Measurements from ENCODE around the gene COL5A1.
A peak's percentile ranks its signal among the peaks of the same experiment; 100 is the strongest.
"Not testable (repeated sequence)": the region's sequence is repeated elsewhere in the genome, so short reads cannot be mapped to it uniquely, and the experiment has no call there.

COL5A1 gene

DNA sequence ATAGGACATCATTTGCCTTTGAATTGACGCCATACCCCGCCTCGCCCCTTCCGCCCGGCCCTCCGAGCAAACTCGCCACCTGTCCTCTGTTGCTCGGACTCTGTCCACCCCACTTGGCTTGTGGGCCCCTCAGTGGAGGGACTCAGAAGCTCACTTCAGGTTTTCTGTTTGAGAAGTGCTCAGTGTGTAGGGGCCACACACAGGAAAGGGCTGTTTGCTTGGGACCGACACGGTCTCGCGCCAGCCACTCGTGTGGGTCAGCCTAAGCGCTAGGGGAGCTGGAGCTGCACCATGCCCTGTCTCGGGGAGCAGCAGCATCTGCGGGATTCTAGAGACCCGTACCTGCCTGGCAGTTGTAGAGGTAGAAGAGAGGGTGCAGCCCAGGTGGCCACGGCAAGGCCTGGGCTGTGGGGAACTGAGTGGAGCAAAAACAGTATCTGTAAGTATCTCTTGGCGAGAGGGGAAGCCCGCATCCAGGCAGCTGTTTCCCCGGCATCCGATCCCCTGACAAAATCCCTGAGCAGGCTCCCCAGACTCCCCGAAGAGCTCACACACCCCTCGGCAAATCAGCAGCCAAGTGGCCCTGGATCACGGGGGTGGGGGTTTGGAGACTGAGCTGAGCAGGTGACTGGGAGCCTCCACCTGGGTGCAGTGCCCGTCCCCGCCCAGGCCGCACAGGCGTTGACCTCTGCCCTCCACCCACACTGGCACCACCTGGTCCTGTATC is 52.2 kb downstream of the COL5A1 start:
- DNase-seq, result no peak

DNA sequence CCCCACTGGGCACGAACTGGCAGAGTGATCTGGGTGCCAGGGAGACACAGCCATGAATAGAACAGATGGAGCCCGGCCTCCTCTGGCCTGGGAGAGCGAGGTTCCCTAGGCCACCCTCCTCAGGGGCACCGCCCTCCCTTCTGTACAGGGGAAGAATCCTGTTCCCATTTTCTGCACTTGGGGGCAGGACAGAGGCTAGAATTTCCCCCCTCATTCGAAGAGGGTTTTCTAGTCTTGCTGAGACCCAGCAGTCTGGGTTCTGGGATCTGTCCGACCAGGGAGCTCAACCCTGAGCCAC is 52.7 kb downstream of the COL5A1 start:
- no peak for DNase-seq

DNA sequence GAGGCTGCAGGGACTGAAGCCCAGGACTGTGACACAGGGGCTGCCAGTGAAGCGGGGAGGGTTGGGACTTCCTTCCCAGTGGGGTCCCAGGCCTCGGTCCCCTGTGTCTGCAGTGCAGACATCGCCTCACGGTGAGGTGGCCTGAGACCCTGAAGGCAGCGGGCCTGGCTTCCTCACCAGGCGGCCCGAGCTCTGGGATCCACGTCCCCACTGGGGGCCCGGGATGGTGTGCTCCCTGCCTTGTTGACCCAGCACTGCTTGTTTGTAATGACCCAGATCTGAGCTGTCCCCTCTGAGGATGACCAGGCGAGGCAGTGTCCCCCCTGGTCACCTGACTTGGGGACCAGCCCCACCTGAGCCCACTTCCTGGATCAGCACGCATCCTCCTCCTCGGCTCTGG is 53.1 kb downstream of the COL5A1 start:
- no peak for DNase-seq

DNA sequence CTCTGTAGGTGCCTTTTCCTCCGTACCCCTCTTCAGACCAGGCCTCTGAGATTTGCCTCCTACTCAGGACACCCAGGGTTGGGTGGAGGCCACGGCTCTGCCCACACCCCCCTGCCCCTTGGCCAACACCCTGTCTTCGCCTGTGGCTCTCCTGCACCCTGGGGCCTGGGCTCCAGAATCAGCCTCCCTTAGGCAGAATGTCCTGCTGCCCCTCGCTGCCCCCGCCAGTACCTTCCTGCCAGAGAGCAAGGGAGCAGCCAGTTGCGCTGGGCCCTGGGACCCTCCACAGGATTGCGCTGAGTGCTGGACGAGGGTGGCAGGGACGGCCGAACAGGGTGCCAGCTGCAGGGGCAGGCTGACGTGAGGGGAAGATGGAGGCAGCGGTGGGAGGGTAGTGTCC is 53.5 kb downstream of the COL5A1 start:
- no peak for DNase-seq

DNA sequence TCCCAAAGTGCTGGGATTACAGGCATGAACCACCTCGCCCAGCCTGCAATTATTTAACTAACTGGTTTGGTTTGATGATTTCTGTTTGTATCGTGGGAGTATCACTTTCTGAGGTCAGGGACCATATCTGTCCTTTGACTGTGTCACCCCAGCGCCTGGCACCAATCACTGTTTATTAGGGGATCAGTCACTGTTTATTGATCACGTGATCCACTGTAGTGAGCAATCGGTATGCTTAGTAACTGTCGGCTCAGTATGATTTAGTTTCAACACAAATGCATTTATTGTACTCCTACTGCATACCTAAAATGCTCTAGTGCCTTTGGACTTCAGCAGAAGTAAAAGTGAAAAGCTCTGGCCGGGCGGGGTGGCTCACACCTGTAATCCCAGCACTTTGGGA is 54.8 kb downstream of the COL5A1 start:
- no peak for DNase-seq

DNA sequence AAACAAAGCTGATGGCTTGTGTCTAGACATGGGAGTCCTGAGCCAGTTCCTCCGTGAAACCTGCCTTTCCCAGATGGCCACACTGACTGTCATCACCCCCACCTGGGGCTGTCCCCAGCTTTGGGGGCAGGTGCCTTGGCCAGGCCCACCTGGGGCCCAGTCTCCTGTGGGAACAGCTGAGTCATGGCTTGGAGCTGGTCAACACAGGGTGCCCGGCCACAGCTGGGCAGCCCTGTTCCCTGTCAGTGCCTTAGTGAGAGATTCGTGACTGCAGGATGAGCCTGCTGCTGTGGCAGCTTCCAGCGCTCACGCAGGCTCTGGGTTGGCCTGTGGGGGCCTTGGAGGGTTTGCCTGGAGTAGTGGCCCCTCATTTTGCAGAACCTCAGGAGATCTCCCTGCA is 56.5 kb downstream of the COL5A1 start:
- DNase-seq, result no peak

DNA sequence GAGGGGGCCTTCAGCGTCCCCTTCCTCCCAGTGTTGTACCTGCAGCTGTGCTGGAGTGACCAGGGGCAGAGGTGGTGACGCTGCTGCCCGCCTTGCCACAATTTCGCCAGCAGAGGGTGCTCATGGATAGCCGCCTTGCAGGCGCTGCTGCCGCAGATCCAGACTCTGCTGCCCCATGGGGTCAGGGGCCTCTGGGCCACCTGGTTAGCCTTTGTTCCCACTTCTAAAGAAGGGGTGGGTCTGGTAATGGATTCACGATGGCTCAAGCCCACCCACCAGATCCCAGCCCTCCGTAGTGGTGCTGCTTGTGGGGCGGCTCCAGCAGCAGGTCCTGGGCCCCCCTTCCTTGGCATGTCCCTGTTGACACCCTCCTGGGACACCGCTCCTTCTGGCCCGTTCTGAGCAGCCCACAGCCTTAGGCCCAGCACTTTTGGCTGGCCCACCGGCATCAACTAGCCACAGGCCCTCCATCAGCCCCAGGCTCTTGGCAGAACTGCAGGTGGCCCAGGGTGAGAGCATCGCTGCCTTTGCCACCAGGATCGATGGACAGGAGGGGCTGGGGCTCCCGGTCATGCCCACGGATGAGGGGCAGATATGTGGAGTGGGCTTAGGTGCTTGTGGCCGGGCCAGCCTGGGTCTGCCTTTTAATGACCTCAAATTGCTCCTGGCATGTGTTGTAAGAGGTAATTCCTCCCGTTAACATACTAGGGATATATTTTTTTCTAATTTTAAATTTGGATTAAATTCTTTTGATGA is 57.2 kb downstream of the COL5A1 start:
- DNase-seq, result no peak

DNA sequence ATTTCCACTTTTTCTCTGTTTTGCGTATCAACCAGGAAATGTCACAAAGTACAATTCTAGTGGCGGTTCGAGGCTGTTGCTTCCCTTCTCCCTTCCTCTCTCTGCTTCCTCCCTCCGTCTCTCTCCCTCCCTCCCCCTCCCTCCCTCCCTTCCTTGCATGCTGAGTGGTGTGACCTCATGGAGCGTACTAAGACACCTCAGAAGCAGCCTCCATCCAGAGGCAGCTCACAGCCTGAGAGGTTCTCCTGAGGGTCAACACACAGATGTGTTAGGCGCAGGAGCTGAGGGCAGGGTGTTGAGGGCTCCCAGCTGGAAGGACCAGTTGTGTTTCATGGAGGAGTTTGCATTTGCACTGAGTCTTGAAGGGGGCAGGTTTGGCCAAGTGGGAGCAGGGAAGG is 57.7 kb downstream of the COL5A1 start:
- no peak for DNase-seq

DNA sequence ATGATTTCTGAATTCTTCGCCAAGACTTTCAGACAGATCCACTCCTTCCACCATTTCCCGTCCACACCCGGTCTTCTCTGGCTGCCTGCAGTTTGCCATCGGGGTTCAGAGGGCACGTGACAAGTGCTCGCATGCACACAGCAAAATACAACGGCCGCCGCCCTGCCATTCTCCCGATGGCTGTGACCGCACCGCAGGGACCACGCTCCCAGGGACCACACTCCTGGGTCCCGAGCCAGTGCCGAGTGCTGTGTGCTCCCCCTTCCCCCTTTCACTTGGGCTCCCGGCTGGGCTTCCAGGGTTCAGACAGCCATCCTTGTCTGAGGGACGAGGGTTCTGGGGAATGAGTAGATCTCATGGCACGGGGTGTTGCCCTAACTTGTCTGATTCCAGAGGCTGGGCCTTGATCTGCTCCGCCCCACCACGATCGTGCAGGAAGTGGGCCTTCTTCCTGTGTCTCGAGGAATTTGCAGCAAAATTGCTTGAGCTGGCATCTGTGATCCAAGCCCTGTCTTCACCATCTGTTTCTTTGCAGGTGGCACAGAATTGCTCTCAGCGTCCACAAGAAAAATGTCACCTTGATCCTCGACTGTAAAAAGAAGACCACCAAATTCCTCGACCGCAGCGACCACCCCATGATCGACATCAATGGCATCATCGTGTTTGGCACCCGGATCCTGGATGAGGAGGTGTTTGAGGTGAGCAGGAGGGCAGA is 59.2 kb downstream of the COL5A1 start:
- no peak for DNase-seq

DNA sequence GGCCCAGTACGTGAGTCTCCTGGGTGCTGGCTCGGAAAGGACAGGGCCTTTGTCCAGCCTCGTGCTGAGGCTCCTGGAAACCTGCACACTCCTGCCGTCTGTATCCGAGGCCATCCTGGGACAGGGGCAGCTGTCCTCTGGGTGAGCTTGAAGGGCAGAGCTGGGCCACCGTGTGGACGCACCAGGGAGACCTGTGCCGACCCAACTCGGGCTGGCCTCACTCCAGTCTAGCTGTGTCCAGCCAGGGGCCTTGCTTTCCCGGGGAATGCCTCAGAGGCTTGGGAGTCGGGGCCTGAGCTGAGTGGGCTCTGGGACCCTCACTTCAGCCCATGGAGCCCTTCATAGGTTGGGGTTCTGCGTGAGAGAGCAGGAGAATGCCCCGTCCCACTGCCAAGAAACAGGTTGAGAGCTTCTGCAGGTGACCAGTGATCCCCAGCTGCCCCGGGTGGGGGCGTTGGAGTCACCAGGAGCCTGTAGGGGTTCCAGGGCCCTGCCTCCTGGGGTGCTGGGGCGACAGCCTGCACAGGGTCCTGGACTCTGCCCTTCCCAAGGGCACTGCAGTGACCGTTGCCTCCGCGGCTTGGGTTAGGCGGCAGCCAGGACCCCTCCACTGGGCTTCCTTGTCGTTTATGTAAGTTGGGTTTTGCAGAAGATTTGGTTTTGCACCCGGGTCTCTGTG is 60.1 kb downstream of the COL5A1 start:
- no peak for DNase-seq

DNA sequence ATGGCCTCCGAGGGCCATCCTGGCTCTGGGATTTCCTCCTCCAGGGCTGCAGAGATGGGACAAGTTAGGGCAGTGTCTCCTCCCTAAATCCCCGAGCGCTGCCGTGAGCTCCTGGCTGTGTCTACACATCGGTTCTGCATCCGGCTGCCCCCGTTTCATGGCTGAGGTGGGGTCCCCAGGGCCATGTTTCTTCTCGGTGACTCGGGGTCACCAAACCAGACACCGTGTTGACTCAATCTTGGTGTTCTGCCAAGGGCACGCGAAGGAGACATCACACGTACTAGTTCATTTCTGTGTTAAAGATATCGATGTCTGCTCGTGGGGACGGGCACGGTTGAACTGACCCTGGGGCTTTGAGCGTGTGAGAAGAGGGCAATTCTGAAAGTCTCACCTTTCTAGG is 60.7 kb downstream of the COL5A1 start:
- no peak for DNase-seq

DNA sequence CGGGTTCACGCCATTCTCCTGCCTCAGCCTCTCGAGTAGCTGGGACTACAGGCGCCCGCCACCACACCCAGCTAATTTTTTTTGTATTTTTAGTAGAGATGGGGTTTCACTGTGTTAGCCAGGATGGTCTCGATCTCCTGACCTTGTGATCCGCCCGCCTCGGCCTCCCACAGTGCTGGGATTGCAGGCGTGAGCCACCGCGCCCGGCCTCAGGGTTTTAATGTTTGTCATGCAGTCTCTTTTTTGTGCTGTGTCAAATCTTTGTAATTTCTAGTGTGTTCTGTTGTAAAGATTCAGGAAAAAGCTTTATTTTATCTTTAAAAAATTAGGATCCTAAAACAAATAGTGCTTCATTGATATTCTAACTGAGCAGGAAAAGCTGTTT is 62.1 kb downstream of the COL5A1 start:
- not testable (repeated sequence) for DNase-seq

DNA sequence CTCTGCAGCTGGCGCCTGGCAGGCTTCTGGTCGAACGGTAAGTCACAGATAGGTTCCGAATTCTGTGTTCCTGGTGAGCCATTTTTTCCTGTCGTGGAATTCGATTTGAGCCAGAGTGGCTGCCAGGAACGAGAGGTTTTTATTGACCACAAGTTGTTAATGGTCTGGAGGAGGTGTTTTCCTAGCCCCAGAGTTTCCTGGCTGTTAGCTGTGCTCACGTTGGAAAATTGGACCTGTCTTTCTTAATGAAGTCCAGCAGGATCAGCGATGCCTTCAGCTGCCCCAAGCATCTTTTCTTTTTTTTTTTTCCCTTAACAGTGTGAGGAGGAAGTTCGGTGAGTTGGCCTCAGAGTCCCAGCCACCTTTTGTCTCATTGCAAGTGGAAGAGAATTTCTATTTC is 62.9 kb downstream of the COL5A1 start:
- no peak for DNase-seq

DNA sequence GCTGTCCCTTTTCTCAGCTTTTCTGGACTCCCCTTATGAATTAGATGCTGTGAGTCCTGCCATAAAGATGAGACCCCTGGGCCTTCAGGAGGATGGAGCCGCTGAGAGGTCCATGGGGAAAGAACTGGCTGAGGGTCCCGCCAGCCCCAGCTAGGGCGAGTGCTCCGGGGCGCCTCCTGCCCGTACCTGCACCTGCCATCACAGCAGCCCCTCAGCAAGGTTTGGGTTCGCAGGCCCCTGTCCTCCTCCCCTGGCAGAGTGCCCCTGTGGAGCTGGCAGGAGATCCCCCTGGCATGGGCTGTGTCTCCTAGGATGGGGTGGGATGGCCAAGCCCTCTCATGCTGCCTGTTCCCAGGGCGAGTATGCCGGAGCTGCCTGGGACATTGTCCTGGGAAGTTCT is 64.2 kb downstream of the COL5A1 start:
- no peak for DNase-seq

DNA sequence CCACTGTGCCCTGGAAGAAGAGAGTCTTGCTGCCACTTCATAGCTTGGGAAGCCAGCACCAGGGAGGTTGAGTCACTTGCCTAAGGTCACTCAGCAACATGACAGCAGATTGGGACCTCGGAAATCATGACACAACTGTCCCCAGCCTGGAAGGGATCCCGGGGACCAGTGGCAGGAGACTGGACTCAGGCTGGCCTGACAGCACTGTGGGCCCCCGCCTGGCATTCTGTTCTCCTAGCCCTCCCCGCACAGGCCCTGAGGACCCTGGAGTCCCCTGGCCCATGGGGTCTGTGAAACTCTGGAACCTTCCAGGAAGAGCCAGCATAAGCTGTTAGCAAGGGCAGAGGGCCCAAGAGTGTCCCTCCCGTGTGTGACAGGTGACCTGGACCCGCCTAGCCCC is 64.9 kb downstream of the COL5A1 start:
- no peak for DNase-seq

DNA sequence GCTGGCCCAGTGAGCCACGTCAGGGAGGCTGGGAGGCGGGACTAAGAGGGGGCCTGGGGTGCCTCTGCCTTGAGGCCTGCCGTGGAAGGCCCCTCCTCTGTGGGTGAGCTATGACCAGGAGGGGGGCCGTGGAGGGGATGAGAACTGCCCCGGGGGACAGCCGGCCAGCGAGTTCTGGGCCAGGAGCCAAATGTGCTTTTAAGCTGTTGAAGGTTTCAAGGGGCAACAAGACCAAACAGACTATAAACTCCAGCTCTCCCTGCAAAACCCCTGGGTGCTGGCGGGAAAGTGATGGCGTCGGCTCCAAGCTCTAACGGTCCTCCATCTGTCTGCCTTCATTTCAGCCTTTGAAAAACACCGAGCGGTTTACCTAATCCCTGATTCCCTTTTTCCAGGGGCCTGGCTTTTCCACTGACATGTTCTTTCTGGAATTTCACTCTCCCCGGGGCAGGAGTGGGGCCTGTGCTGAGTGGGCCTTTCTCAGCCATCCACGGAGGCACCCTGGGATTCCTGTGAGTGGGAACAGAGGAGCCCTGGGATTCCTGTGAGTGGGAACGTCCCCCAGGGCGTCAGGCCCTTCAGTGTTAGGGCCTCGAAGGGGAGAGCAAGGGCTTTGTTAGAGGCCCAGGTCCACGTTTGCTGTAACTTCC is 65.6 kb downstream of the COL5A1 start:
- peak; percentile 82 for DNase-seq

DNA sequence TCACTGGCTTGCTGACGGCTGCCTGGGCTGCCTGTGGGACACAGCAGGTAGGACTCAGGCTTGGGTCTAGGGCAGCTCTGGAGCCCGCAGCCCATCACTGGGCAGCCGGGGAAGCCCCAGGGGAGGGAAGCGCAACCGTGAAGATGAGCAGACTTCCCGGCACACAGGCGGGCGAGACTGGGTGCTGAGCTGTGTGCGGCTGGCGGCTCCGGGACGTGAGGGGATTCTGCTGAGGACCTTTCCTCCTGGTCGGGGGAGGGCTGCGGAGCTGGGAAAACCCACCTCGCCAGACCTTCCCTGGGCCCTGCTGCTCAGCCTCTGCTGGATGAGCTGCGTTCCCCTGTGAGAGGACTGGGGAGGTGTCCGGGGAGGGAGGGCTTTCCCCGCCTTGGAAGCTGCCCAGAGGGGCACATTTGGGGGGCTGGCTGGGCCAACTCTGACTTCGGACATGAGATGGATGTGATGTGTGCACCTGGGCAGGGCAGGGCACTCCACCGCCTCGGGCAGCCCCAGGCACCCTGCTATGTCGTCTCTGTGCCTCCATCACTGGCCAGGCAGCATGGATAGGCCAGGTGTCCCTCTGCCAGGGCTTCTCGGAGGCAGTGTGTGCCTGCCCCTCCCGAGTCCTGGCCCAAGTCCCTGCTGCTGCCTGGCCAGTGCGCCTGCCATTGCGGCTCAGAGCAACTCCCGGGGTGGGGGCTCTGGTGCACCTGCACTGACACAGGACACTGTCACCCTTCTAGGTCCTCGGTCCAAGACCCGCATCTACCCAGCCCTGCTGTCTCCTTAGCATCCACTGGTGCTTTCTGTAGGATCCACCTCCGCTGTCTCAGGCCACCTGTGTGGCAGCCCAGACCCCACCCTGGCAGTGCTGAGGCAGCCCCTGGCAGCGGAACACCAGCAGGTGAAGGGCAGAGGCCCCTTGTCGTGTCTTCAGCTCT is 66.4 kb downstream of the COL5A1 start:
- DNase-seq, result no peak

DNA sequence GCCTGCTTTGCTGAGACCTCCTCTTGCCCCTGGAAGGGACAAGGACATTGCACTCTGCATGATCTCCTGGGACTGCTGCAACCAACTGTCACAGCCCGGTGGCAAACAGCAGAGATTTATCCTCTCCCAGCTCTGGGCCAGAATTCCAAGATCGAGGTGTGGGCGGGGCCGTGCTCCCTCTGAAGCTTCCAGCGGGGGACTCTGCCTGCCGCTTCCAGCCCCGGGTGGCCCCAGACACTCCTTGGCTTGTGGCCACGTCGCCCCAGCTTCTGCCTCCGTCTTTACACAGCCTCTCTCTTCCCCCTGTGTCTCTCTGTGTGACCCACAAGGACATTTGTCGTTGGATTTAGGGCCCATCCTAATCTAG is 67.1 kb downstream of the COL5A1 start:
- no peak for DNase-seq

DNA sequence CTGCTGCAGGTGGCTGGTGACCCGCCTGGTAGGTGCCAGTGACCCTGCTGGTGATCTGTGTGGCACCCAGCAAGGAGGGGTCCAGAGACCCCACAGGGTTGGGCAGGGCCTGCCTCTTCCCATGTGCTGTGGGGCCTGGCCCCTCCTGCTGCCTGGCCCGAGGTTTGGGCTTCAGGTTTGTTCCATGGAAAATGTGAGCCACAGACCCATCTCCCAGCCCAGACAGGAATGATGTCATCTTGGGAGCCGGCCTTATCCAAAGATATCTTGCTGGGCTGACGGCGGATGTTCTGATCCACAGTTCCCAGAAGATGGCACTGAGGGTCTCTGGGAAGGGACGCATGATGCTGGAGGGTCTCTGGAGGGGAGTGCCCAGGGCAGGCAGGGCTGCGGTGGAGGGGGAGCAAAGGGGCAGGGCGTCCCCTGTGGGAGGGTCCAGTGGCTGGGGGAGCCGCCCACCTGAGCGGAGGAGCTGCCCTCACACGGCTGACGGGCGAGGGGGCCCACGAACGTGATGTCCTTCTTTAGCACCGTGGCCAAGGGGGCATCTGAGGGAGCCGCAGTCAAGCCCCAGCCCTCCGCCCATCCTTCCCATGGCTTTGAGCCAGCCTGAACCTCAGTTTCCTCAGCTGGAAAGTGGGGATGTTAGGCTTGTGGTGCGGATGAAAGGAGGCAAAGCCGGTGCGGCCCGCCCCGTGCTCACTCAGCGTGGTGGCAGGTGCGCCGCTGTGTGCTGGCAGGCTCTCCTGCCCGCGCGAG is 68.1 kb downstream of the COL5A1 start:
- peak; percentile 48 for DNase-seq

DNA sequence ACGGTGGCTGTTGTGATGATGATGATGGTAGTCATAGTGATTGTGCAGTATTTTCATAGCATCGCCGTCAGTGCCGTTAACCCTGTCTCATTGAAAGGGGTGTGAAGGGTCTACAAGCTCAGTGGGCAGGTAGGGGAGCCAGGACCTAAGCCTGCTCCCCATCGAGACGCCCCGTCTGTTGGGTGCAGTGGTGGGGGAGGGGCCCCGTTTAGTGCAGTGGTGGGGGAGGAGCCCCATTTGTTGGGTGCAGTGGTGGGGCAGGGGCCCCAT is 68.6 kb downstream of the COL5A1 start:
- no peak for DNase-seq

DNA sequence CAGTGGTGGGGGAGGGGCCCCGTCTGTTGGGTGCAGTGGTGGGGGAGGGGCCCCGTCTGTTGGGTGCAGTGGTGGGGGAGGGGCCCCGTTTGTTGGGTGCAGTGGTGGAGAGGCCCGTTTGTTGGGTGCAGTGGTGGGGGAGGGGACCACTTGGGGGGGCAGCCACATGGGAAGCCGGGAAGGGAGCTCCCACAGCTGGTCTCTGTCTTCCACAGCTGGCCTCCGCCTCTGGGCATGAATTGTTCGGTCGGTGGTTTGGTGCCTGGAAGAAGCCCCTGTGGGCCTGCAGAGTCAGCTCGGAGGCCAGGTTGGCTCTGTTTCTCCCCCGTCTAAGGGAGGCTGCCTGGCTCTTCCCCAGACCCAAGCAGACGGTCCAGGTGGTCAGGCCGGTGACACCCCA is 69.3 kb downstream of the COL5A1 start:
- DNase-seq, result no peak

DNA sequence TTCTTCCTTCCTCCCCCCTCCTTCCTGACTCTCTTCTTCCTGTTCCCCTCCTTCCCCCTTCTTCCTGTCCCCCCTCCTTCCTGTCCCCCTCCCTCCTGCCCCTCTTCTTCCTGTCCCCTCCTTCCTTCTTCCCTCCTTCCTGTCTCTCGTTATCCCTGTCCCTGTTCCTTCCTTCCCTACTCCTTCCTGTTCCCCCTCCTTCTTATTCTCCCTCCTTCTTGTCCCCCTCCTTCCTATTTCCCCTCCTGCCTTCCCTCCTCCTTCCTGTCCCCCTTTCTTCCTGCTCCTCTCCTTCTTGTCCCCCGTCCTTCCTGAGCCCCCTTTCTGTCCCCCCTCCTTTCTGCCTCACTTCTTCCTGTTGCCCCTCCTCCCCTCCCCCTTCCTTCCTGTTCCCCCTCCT is 70.6 kb downstream of the COL5A1 start:
- DNase-seq, result no peak
